T-helper 9 cell (primary cell): Measurements from ENCODE around the gene ZNF705A.
"Not testable (repeated sequence)": the region's sequence is repeated elsewhere in the genome, so short reads cannot be mapped to it uniquely, and the experiment has no call there.

Source experiments
- DNase-seq: peaks from one replicate; pipeline ENCODE4 v3.0.0-alpha.2; 2020
- total RNA-seq, 2 donors: gene quantifications; one replicate each; lab custom pipeline; 2026; lab: John Stamatoyannopoulos, UW

Gene ZNF705A
- total RNA-seq, result 0 reads per million in 2 donors

- no peak for DNase-seq
These were observed at the start of gene ZNF705A for GRCh38 chr12:8156845-8157244. Gene ZNF705A (plus strand): TSS chr12:8157015. CDS start chr12:8172626, 15,611 bp downstream.

GRCh38 chr12:8108808-8109398 is 47.9 kb upstream of the ZNF705A start:
- peak; percentile 64 for DNase-seq

- not testable (repeated sequence) for DNase-seq
These were observed 43.7 kb upstream of the ZNF705A start for GRCh38 chr12:8113117-8113516.

GRCh38 chr12:8120072-8120713 is 36.6 kb upstream of the ZNF705A start:
- no peak for DNase-seq

- no peak for DNase-seq
These were observed 33.5 kb upstream of the ZNF705A start, which contains the start of gene CLEC4A for GRCh38 chr12:8123124-8123912. Gene CLEC4A (plus strand): TSS chr12:8123617. CDS start chr12:8123879, 262 bp downstream.

GRCh38 chr12:8127138-8127537 is 29.7 kb upstream of the ZNF705A start:
- DNase-seq, result no peak

GRCh38 chr12:8133636-8134397 is 23.0 kb upstream of the ZNF705A start:
- DNase-seq, result not testable (repeated sequence)

- DNase-seq, result not testable (repeated sequence)
These were observed 22.4 kb upstream of the ZNF705A start for GRCh38 chr12:8134398-8134930.

GRCh38 chr12:8141647-8142046 is 15.2 kb upstream of the ZNF705A start:
- DNase-seq, result not testable (repeated sequence)

- no peak for DNase-seq
These were observed 13.6 kb upstream of the ZNF705A start for GRCh38 chr12:8143261-8143660.

- DNase-seq, result no peak
These were observed 10.9 kb upstream of the ZNF705A start for GRCh38 chr12:8145754-8146441.

- DNase-seq, result no peak
These were observed 10.4 kb upstream of the ZNF705A start for GRCh38 chr12:8146442-8146771.

GRCh38 chr12:8154526-8154925 is 2.3 kb upstream of the ZNF705A start:
- DNase-seq, result no peak

- no peak for DNase-seq
These were observed 399 bp upstream of the ZNF705A start for GRCh38 chr12:8156416-8156815.

GRCh38 chr12:8157484-8158198 is 826 bp downstream of the ZNF705A start:
- no peak for DNase-seq

- not testable (repeated sequence) for DNase-seq
These were observed 16.1 kb downstream of the ZNF705A start for GRCh38 chr12:8172911-8173310.

GRCh38 chr12:8179989-8180585 is 23.3 kb downstream of the ZNF705A start:
- peak; percentile 59 for DNase-seq

GRCh38 chr12:8181271-8181670 is 24.5 kb downstream of the ZNF705A start:
- not testable (repeated sequence) for DNase-seq

GRCh38 chr12:8182923-8183322 is 26.1 kb downstream of the ZNF705A start:
- not testable (repeated sequence) for DNase-seq

GRCh38 chr12:8183346-8183745 is 26.5 kb downstream of the ZNF705A start:
- not testable (repeated sequence) for DNase-seq

- DNase-seq, result not testable (repeated sequence)
These were observed 27.4 kb downstream of the ZNF705A start for GRCh38 chr12:8184206-8184605.
